ENCODE results near the gene HNRNPUL1.

Gene HNRNPUL1

DNA sequence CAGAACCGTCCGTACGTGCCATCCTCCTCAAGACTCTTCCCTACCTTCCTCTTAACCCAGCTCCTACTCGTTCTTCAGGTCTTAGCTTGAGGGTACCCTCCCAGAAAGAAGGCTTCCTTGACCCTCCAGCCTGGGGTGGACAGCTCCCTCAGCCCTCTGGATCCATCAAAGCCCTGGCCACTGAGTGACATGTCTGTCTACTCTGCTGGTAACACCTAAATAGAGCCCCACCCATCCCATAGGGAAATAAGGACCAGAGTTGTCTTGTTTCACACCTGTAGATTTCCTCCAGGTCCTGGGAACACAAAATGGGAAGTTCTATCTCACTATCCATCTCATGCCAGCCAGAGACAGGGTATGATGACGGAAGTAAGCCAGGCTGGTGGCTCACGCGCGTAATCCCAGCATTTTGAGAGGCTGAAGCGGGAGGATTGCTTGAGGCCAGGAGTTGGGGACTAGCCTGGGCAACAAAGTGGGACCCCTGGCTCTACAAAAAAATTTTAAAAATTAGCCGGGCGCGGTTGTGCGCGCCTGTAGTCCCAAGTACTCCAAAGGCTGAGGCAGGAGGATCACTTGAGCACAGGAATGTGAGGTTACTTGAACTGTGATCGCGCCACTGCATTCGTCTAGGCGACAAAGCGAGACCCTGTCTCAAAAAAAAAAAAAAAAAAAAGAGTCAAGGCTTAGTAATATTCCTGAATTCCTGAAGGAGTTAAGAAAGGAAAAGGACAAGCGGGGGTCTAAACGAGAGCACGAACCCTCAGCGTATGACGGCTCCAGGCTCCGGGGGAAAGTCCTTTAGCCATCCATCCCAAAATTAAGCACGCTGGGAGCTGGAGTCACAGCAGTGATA lies 45.2 kb downstream of the HNRNPUL1 start:
- peak; percentile 43 for DNase-seq

GRCh38 chr19:41310033-41310831 lies 46.1 kb downstream of the HNRNPUL1 start, which contains the start of gene CCDC97:
TSS of gene CCDC97 (plus strand) at chr19:41310172. CDS start at chr19:41310311, 139 bp downstream.
- peak; percentile 92 for DNase-seq

- DNase-seq: peak; percentile 17
Measured at GRCh38 chr19:41311072-41311471, 46.9 kb downstream of the HNRNPUL1 start.

- DNase-seq: no peak
Measured at GRCh38 chr19:41311613-41312012, 47.4 kb downstream of the HNRNPUL1 start.

- DNase-seq: no peak
Measured at GRCh38 chr19:41316306-41316920, 52.2 kb downstream of the HNRNPUL1 start.

- DNase-seq: no peak
Measured at GRCh38 chr19:41318696-41319499, 54.7 kb downstream of the HNRNPUL1 start.

DNA sequence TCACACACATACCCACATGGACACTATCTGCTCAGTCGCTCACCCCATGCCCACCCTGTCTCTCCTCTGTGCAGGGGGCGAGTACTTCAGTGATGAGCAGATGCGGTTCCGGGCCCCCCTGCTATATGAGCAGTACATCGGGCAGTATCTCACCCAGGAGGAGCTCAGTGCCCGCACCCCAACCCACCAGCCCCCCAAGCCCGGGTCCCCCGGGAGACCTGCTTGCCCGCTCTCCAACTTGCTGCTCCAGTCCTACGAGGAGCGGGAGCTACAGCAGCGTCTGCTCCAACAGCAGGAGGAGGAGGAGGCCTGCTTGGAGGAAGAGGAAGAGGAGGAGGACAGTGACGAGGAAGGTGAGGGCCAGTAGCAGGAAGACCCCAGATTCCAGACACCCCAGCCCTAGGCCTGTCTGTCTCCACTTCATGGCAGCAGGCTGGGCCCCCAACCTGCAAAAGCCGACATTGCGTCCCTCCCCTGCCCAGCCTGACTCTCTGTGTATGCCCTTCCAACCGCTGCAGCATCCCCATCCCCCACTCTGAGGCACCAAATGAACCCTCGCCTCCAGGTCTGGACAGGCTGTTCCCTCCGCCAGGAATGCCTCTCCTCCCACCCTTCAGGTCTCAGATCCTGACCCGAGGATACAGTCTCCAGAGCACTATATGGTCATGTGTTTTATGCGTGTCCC lies 55.5 kb downstream of the HNRNPUL1 start:
- DNase-seq: no peak

- no peak for DNase-seq
Measured at GRCh38 chr19:41320185-41320518, 56.0 kb downstream of the HNRNPUL1 start.

GRCh38 chr19:41320568-41320967 lies 56.4 kb downstream of the HNRNPUL1 start:
- DNase-seq: no peak

DNA sequence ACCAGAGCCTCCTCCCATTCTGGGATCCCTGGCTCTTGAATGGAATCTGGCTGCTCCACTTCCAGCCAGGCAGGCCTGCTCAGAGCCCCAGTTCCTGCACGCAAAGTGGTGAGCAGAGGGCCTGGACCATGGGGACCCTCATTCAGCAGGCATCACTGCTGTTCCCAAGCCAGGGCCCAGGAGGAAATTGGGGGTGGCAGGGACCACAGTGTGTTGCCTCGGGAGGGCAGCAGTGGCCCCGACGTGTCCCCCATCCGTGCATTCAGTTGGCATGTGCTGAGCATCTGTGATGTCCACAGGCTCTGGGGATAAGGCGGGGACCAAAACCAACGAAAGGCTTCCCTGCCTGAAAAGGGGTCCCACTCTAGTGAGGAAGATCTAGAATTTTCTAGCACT lies 57.0 kb downstream of the HNRNPUL1 start:
- DNase-seq: no peak

DNA sequence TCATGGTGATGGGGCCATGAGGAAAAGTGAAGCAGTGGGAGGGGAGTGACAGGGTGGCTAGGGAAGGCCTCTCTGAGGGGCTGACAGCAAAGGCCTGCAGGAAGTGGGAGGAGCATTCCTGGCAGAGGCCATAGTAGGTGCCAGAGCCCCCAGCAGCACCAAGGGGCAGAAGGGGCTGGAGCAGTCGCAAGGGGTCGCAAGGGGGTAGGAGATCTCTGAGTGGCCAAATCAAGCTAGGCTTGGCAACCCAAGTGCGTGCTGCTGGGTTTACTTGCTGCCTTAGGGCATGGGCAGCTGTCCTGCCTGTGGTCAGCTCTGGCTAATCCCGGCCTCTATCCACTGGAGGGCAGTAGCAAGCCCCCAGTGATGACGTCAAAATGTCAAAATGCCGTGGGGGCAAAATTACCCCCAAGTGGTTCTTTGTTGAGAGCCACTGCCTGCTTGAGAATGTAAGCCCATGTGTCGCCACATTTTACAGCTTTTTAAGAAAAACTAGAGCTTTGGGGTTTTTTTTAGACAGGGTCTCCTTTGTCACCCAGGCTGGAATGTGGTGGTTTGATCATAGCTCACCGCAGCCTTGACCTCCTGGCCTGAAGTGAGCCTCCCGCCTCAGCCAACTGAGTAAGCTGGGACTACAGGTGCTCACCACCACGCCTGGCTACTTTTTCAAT lies 57.6 kb downstream of the HNRNPUL1 start:
- DNase-seq: peak; percentile 47

GRCh38 chr19:41322451-41322850 lies 58.3 kb downstream of the HNRNPUL1 start:
- DNase-seq: no peak

- DNase-seq: no peak
Measured at GRCh38 chr19:41323023-41323422, 58.9 kb downstream of the HNRNPUL1 start.

GRCh38 chr19:41323430-41324125 lies 59.4 kb downstream of the HNRNPUL1 start:
- peak; percentile 94 for DNase-seq

GRCh38 chr19:41324231-41324702 lies 60.1 kb downstream of the HNRNPUL1 start:
- peak; percentile 36 for DNase-seq

DNA sequence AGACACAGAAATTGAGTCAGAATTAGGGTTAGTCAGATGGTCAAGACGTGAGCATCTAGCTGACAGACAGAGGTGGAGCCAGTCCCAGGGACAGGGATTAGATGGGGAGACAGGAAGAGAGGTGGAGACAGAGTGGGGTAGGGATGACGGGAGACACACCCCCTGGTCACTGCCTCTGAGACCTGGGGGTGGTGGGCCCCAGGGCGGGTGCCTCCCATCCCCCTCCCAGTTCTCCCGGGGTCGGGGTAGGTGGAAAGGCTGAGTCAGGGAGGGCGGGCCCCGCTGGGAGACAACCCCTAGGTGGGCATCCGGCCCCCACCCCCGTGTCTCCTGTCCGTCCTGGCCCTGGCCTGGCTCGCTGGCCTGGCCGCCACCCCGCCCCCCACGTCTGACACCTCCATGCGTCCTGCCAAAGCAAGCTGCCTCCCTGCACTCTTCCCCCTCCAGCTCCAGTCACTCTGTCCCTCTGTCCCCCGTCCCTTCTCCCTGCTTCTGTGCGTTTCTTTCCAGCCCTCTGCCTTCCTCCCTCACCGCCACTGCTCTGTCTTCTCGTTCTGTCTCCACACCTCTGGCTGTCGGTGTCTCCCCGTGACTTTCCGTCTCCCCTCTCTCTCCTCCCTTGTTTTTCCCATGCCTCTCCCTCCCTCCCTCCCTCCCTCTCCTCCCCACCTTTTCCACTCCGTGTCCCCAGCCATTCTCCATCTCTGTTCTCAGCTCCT lies 60.9 kb downstream of the HNRNPUL1 start:
- peak; percentile 70 for DNase-seq

DNA sequence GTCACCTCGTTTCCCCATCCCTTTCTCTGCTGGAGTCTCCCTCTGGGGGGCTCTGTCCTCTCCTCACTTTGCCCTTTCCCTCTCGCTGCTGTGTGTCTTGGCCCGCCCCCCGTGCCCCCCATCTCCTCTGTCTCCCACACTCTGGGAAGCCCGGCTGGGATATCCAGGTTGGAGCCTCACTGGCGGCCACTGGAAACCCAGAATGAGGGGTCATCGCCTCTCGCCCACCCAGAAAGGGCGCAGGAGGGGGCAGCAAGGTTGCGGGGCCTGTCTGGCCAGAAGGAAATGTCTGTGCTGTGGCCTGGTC lies 61.4 kb downstream of the HNRNPUL1 start:
- no peak for DNase-seq

- DNase-seq: peak; percentile 72
Measured at GRCh38 chr19:41325947-41326706, 62.0 kb downstream of the HNRNPUL1 start.

DNA sequence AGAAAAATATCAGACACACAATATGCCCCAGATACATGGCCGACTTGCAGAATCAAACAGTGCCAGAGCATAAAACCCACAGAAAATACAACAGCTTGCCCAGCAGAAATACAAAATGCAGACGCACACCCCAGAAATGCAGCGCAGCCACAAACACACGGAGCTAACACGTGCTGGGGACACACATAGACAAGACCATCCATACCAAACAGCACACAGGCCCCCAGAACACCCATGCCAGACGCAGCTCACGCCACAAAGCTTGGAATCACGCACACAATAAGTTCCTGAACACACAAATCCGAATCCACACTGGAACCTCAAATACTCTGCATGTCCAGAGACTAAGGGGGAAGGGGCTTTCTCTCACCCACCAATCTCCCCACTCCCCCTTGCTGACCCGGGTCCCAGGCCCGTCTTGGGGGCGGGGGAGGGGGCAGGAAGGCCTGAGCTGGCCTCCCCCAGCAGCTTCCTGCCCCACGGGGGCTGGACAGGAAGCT lies 63.0 kb downstream of the HNRNPUL1 start:
- no peak for DNase-seq

Data from NCI-H69 (cell line).